ENCODE measurements around the gene GPBP1.

GRCh38 chr5:57225553-57225952 lies 51.7 kb downstream of the GPBP1 start:
- no peak for TF ChIP-seq EZH2phosphoT487 (IDR thresholded peaks at IDR 0.05; ENCODE audit: borderline replicate concordance, low read length)
- no peak for TF ChIP-seq CTCF (IDR thresholded peaks at IDR 0.05; ENCODE audit: low read depth, low read length, poor library complexity, severe bottlenecking)
